Ovary (tissue), 9 donors: ENCODE data around the gene LBX2. TPM values are rescaled to one million over a fixed set of nuclear protein-coding genes. Genes with fewer than 3 reads are reported as not detected.
A peak's percentile ranks its signal among the peaks of the same experiment; 100 is the strongest.
"Not testable (repeated sequence)": the region's sequence is repeated elsewhere in the genome, so short reads cannot be mapped to it uniquely, and the experiment has no call there.

Experiments
- DNase-seq, 5 donors: peaks; one replicate each; pipeline ENCODE4 v3.0.0-alpha.2; 2019 to 2020
- H3K27ac ChIP-seq, 2 donors: fragments of 200-600 bp; one replicate each; pipeline versions ENCODE4 v1.5.1 to v1.8.0; 2019 to 2022
- H3K27me3 ChIP-seq: fragments of 200-600 bp; one replicate; pipeline ENCODE4 v1.8.0; 2022
- H3K36me3 ChIP-seq: fragments of 200-600 bp; sonication (generic); one replicate; pipeline ENCODE4 v1.5.1; 2019
- H3K4me1 ChIP-seq: one replicate; pipeline ENCODE4 v1.8.1; 2013; ENCODE audit warnings: mild to moderate bottlenecking, moderate library complexity; ENCODE audit not compliant: insufficient read depth
- H3K4me3 ChIP-seq: fragments of 200-600 bp; sonication (generic); one replicate; pipeline ENCODE4 v1.5.1; 2017
- H3K9me3 ChIP-seq, 2 donors: fragments of 200-600 bp in 1 of 2; sonication (generic) in 1 of 2; one replicate each; pipeline versions ENCODE4 v1.5.1 to v1.8.1; 2013 to 2019; ENCODE audit warnings: mild to moderate bottlenecking in 1 of 2, moderate library complexity in 1 of 2
- EP300 ChIP-seq: sonication (generic); formaldehyde crosslinking; IDR thresholded peaks from one replicate; pipeline ENCODE4 v1.6.1; 2017; ENCODE audit warnings: antibody characterized with exemption
- POLR2A ChIP-seq: fragments of 450-650 bp; IDR thresholded peaks from one replicate; pipeline ENCODE4 v1.6.1; 2017; ENCODE audit warnings: antibody characterized with exemption, mild to moderate bottlenecking, moderate library complexity
- WGBS, 3 donors: extraction: QIAGEN DNeasy Blood & Tissue Kit in 1 of 3; methylation state at CpG; one replicate each; pipeline versions ENCODE4 v1.1.5 to v1.1.7; 2013 to 2017; 5-methylcytosine and 5-hydroxymethylcytosine counted together
- intact Hi-C, 4 donors: fragments of 100-400 bp; cut with DNase I; formaldehyde crosslinking; loops; one replicate each; pipeline versions ENCODE4 v1.11.0 to v1.15.1; 2022 to 2023
- polyA plus RNA-seq, 2 donors: library from polyadenylated mRNA; stranded (reverse); fragments of 200-250 nt in 1 of 2; fragments of 350-450 nt in 1 of 2; fragmentation: Illumina TruSeq in 1 of 2; extraction: RNeasy Lipid Tissue Mini Kit (QIAGEN cat#74804) in 1 of 2; gene quantifications; one replicate each; pipeline ENCODE4 v1.2.3, GENCODE V29; 2013 to 2014
- total RNA-seq, 7 donors: library from RNA; depleted of rRNA in 2 of 7; stranded (reverse); fragments of >200 nt in 2 of 7; fragmentation: NEBNext Ultra II Directional in 3 of 7; extraction: Animal tissue kit (Norgen Biotek cat#: 25700) in 3 of 7; gene quantifications; one replicate each; pipeline versions ENCODE4 v1.1.0 to v1.2.4, GENCODE V29; 2016 to 2023
- TF ChIP-seq, protein P1 (sequence below), 3 donors: fragments of 450-650 bp in 2 of 3; fragments of 200-600 bp in 1 of 3; IDR thresholded peaks; one replicate each; pipeline versions ENCODE4 v1.5.1 to v1.8.0; 2016 to 2022; ENCODE audit warnings: antibody characterized with exemption in 3 of 3, mild to moderate bottlenecking in 1 of 3
- donor health status: DM: no; HTN: no; CAD: no; lungs with moderate emphysema.
- donor health status: DM: no; HTN: no; CAD: no.
- donor health status: Bipolar disorder and iron deficiency.
- donor health status: DM: yes; HTN: yes; CAD: no.
- donor health status: DM: no; HTN: no; CAD: no.
- donor health status: DM: yes; HTN: yes; CAD: no.

LBX2 gene
- total and polyA plus RNA-seq, 9 donors = 0.15 to 1.2 (median 0.22) TPM; not detected in 4

DNA sequence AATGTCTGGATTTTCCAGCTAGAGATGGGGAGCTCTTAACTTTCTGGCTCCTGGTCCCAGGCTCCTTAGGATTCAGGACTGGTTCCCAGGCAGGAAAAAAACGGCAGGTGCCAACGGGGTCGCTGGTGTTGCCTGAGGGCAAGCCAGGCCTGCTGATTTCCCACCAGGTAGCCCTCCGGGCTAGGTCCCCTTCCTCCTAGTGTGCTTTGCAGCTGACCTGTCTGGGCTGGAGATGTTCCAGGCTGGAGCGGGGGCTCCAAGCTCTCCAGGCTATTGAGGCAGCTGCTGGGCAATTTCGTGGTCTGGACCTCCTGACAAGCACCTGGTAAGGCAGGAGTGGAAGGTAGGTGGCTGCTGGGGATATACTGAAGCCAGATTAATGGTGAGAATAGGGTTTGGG is 24.9 kb downstream of the LBX2 start:
- no peak for TF ChIP-seq POLR2A
- TF ChIP-seq EP300 = no peak
- TF ChIP-seq, protein P1, sequence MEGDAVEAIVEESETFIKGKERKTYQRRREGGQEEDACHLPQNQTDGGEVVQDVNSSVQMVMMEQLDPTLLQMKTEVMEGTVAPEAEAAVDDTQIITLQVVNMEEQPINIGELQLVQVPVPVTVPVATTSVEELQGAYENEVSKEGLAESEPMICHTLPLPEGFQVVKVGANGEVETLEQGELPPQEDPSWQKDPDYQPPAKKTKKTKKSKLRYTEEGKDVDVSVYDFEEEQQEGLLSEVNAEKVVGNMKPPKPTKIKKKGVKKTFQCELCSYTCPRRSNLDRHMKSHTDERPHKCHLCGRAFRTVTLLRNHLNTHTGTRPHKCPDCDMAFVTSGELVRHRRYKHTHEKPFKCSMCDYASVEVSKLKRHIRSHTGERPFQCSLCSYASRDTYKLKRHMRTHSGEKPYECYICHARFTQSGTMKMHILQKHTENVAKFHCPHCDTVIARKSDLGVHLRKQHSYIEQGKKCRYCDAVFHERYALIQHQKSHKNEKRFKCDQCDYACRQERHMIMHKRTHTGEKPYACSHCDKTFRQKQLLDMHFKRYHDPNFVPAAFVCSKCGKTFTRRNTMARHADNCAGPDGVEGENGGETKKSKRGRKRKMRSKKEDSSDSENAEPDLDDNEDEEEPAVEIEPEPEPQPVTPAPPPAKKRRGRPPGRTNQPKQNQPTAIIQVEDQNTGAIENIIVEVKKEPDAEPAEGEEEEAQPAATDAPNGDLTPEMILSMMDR (IDR thresholded peaks at IDR 0.05) = no peak
- no peaks in the 10 kb centered on the region for H3K36me3 ChIP-seq
- 86 to 91% (median 87%) methylated on average over 6 of the region's 6 CpGs for WGBS, 3 donors
- no peaks in the 10 kb centered on the region for H3K9me3 ChIP-seq
- DNase-seq = peak in 1 of 5 donors; percentile 33
- intact Hi-C loops = loop anchor here in 1 of 4 donors (5.0 kb wide), 1 partner anchor 178 kb away; the partner anchor contains the start of gene SEMA4F
- H3K27me3 ChIP-seq = no peaks in the 10 kb centered on the region
- H3K4me3 ChIP-seq = no peak overlapping the region
- H3K27ac ChIP-seq = no peak overlapping the region
- peaks cover 5% of the 10 kb centered on the region for H3K4me1 ChIP-seq

DNA sequence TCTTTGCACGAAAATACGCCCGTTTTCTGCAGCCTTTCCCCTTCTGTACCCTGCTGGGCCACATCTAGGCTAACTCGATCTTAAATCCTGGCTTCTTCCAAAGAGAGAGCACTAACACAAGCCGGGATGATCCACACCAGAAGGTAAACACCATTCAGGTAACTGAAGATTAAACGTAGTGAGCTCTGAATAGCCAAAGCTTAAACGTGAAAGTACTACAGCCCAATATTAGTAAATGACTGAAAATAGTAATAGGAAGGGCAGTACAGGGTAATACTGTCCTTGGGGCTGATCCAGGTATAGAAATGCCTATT is 26.5 kb downstream of the LBX2 start:
- peak overlapping the region; percentile 47 for H3K4me3 ChIP-seq
- H3K9me3 ChIP-seq = no peaks in the 10 kb centered on the region
- peak overlapping the region in 1 of 2 donors; percentile 83 for H3K27ac ChIP-seq
- DNase-seq = no peak
- 4 to 14% (median 4%) methylated on average over 7 of the region's 7 CpGs for WGBS, 3 donors
- H3K27me3 ChIP-seq = no peaks in the 10 kb centered on the region
- TF ChIP-seq, protein P1 (IDR thresholded peaks at IDR 0.05) = no peak
- no peak for TF ChIP-seq POLR2A
- no peak for TF ChIP-seq EP300
- intact Hi-C loops = loop anchor here in 1 of 4 donors (5.0 kb wide), 1 partner anchor 179 kb away; the partner anchor contains the start of gene SEMA4F
- no peaks in the 10 kb centered on the region for H3K36me3 ChIP-seq
- H3K4me1 ChIP-seq = peaks cover 5% of the 10 kb centered on the region

DNA sequence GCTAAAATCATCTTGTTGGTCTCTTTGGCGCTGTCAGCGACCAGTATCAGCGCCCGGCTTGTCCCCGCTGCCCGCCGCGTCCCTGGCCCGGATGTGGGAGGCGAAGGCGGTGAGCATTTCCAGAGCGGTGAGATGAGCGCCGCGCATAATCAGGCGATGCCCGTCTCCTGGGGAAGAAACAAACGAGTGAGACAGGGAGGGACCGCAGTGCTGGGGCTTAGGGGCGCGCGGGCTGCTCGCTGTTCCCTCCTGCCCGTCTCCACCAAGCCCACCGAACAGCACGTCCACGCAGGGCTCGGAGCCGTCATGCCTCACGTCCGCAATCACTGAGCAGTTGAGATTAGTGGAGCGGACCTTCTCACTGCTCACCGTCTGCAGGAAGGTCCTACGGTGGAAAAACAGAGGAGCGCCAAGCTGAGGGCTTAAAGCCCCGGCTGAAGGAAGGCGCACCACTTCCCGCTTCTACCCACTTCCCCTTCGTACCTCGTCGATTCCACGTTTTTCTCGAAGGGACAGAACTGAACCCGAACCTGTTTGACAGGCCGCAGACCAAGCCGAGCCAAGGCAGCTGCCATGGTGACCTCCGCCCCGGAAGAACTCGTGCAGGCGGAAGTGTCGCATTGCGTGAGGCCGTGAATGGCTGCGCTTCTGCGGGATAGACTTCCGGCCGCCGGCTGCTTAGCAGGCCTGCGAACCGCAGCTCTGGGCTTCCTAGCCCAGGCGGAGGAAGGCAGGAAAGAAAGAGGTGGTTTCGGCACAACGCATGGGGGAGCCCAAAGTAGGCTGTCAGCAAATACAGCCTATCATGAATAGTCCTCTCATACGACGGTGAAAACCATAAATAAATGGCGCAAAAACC is 27.1 kb downstream of the LBX2 start, which contains the start of gene MRPL53:
TSS of gene MRPL53 (minus strand) at position 595 of the 859 bp plus-strand sequence. CDS start at position 575, 20 bp downstream.
- Histone ChIP-seq H3K36me3 (no peaks in the 10 kb centered on the region), H3K27me3 (no peaks in the 10 kb centered on the region), H3K9me3 (no peaks in the 10 kb centered on the region), H3K4me3 (peak within 1 kb of the TSS; percentile 47), H3K27ac (peak within 1 kb of the TSS; percentile 53 to 83), H3K4me1 (peaks cover 5% of the 10 kb centered on the region)
- DNase-seq = peak; percentile 92 to 97 (median 95)
- 0 to 1% (median 1%) methylated on average over 66 of the region's 66 CpGs for WGBS, 3 donors
- intact Hi-C loops = loop anchor here in 1 of 4 donors (5.0 kb wide), 1 partner anchor 180 kb away; the partner anchor contains the start of gene SEMA4F
- TF ChIP-seq POLR2A (peak; percentile 70), EP300 (peak; percentile 27)
- TF ChIP-seq, protein P1 (IDR thresholded peaks at IDR 0.05) = no peak

DNA sequence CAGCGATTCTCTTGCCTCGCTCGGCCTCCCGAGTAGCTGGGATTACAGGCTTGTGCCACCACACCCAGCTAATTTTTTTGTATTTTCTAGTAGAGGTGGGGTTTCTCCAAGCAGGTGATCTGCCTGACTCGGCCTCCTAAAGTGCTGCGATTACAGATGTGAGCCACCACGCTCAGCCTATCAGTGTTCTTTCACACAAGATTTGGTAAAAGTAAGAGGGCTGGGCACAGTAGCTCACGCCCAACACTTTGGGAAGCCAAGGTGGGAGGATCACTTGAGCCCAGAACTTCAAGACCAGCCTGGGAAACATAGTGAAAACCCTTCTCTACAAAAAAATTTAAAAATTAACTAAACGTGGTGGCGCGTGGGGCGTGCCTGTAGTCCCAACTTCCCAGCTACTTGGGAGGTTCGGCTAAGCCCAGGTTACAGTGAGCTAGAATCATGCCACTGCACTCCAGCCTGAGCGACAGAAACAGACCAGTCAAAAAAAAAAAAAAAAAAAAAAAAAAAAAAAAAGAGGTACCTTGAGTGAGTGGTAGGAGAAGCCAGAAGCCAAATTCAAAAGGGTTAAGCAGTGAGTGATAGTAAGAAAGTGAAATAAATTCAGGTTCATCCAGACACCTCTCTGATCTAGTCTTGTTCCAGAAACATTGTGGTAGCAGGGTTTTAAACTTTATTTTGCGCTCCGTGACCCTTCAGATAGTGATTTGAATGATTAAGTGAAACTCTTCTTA is 27.9 kb downstream of the LBX2 start:
- Histone ChIP-seq H3K27ac (peak overlapping the region in 1 of 2 donors; percentile 83), H3K36me3 (no peaks in the 10 kb centered on the region), H3K9me3 (no peaks in the 10 kb centered on the region), H3K4me3 (peak overlapping the region; percentile 47), H3K27me3 (no peaks in the 10 kb centered on the region), H3K4me1 (peaks cover 5% of the 10 kb centered on the region)
- TF ChIP-seq, protein P1 (IDR thresholded peaks at IDR 0.05) = no peak
- TF ChIP-seq EP300 = no peak
- no peak for TF ChIP-seq POLR2A
- DNase-seq = no peak
- intact Hi-C loops = loop anchor here in 1 of 4 donors (5.0 kb wide), 1 partner anchor 181 kb away; the partner anchor contains the start of gene SEMA4F
- WGBS, 3 donors = 44 to 60% (median 45%) methylated on average over 16 of the region's 16 CpGs

DNA sequence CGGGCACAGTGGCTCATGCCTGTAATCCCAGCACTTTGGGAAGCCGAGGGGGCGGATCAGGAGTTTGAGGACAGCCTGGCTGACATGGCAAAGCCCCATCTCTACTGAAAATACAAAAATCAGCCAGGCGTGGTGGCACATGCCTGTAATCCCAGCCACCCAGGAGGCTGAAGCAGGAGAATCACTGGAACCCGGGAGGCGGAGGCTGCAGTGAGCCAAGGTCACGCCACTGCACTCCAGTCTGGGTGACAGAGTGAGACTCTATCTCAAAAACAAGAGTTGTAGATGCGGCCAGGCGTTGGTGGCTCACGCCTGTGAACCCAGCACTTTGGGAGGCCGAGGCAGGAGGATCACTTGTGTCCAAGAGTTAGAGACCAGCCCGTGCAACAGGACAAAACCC is 28.7 kb downstream of the LBX2 start:
- 91 to 94% (median 91%) methylated on average over 12 of the region's 12 CpGs for WGBS, 3 donors
- not testable (repeated sequence) for H3K27me3 ChIP-seq, H3K4me1 ChIP-seq, H3K27ac ChIP-seq, DNase-seq, H3K9me3 ChIP-seq, H3K4me3 ChIP-seq, H3K36me3 ChIP-seq
- intact Hi-C loops = loop anchor here in 1 of 4 donors (5.0 kb wide), 1 partner anchor 182 kb away; the partner anchor contains the start of gene SEMA4F
